IPS-18a (cell line): Measurements from ENCODE around the gene NRXN3.

Source experiments
- H3K27ac ChIP-seq: one replicate; pipeline ENCODE4 v1.5.1; 2013; ENCODE audit warnings: low read length
- H3K27me3 ChIP-seq: one replicate; pipeline ENCODE4 v1.6.1; 2013; ENCODE audit warnings: mild to moderate bottlenecking, low read length; ENCODE audit not compliant: control insufficient read depth, insufficient read depth
- H3K36me3 ChIP-seq: one replicate; pipeline ENCODE4 v1.6.1; 2013; ENCODE audit warnings: low read depth, low read length; ENCODE audit not compliant: control insufficient read depth
- H3K4me1 ChIP-seq: one replicate; pipeline ENCODE4 v1.6.1; 2013; ENCODE audit warnings: low read depth, low read length; ENCODE audit not compliant: control insufficient read depth
- H3K4me3 ChIP-seq: one replicate; pipeline ENCODE4 v1.5.1; 2013; ENCODE audit warnings: low read length
- H3K9ac ChIP-seq: one replicate; pipeline ENCODE4 v1.6.1; 2013; ENCODE audit warnings: mild to moderate bottlenecking, low read length, moderate library complexity
- H3K9me3 ChIP-seq: one replicate; pipeline ENCODE4 v1.6.1; 2013; ENCODE audit warnings: low read depth, low read length; ENCODE audit not compliant: control insufficient read depth

The NRXN3 gene

GRCh38 chr14:79786522-79786921 lies 1616.3 kb downstream of the NRXN3 start:
- no peaks in the 10 kb centered on the region for H3K27me3 ChIP-seq

DNA sequence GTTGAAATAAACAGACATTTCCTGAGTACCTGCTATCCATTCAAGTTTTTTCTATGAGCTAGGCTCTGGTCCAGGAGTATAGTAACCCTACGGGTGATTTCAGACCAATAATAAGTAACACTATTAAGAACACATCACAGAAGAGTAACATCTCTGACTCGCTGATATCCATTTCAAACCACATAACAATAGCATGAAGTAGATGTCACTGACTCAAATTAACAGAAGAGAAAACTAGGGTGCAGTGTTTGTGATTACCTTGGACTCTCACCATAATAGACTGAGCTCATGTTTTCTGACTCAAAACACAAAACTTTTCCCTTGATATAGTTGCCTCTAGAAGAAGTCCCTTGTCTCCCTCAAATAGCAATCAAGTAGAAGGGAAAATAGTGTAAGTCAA lies 1618.2 kb downstream of the NRXN3 start:
- Histone ChIP-seq H3K4me1 (peaks cover 4% of the 10 kb centered on the region), H3K36me3 (no peaks in the 10 kb centered on the region), H3K27me3 (no peaks in the 10 kb centered on the region), H3K4me3 (no peak overlapping the region), H3K9me3 (no peaks in the 10 kb centered on the region), H3K27ac (no peak overlapping the region), H3K9ac (no peak overlapping the region)

More at GRCh38 chr14:79786522-79786921, 1616.3 kb downstream of the NRXN3 start:
- Histone ChIP-seq H3K4me3 (no peak overlapping the region), H3K4me1 (peaks cover 4% of the 10 kb centered on the region), H3K9ac (no peak overlapping the region), H3K36me3 (no peaks in the 10 kb centered on the region), H3K9me3 (no peaks in the 10 kb centered on the region), H3K27ac (no peak overlapping the region)

- Histone ChIP-seq H3K9me3 (no peaks in the 10 kb centered on the region), H3K4me1 (peaks cover 9% of the 10 kb centered on the region), H3K27me3 (no peaks in the 10 kb centered on the region), H3K36me3 (no peaks in the 10 kb centered on the region), H3K4me3 (no peak overlapping the region), H3K9ac (no peak overlapping the region), H3K27ac (no peak overlapping the region)
Observed at GRCh38 chr14:79791055-79791732, 1621.0 kb downstream of the NRXN3 start.

DNA sequence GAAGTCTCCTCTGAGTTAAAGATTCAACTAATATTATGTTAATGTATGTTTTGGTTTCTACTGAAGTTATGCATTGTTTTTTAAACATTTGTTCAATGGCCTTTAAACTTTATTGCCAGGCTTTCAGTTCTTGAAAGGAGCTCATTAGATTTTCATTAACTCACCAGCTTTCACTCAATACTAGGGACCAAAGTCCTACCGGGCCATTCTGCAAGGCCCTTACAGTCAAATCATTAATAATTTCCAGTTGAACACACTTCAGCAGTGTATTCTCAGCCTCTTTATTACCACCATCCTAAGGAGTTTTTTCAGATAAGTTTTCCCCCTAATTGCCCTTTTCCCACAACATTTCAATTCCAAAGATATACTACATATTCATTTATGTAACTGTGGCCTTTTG lies 1631.9 kb downstream of the NRXN3 start:
- no peak overlapping the region for H3K4me3 ChIP-seq
- H3K9ac ChIP-seq = no peak overlapping the region
- H3K27ac ChIP-seq = no peak overlapping the region
- peaks cover 8% of the 10 kb centered on the region for H3K4me1 ChIP-seq
- H3K27me3 ChIP-seq = no peaks in the 10 kb centered on the region
- no peaks in the 10 kb centered on the region for H3K9me3 ChIP-seq
- H3K36me3 ChIP-seq = no peaks in the 10 kb centered on the region

- Histone ChIP-seq H3K9me3 (no peaks in the 10 kb centered on the region), H3K4me3 (no peak overlapping the region), H3K36me3 (no peaks in the 10 kb centered on the region), H3K27me3 (no peaks in the 10 kb centered on the region), H3K9ac (no peak overlapping the region), H3K27ac (no peak overlapping the region), H3K4me1 (peaks cover 8% of the 10 kb centered on the region)
Observed at GRCh38 chr14:79805636-79806035, 1635.5 kb downstream of the NRXN3 start.

GRCh38 chr14:79809849-79810612 lies 1639.9 kb downstream of the NRXN3 start:
- H3K9me3 ChIP-seq = no peaks in the 10 kb centered on the region
- H3K4me3 ChIP-seq = no peak overlapping the region
- no peaks in the 10 kb centered on the region for H3K4me1 ChIP-seq
- no peak overlapping the region for H3K27ac ChIP-seq
- H3K27me3 ChIP-seq = no peaks in the 10 kb centered on the region
- H3K9ac ChIP-seq = no peak overlapping the region
- no peaks in the 10 kb centered on the region for H3K36me3 ChIP-seq

DNA sequence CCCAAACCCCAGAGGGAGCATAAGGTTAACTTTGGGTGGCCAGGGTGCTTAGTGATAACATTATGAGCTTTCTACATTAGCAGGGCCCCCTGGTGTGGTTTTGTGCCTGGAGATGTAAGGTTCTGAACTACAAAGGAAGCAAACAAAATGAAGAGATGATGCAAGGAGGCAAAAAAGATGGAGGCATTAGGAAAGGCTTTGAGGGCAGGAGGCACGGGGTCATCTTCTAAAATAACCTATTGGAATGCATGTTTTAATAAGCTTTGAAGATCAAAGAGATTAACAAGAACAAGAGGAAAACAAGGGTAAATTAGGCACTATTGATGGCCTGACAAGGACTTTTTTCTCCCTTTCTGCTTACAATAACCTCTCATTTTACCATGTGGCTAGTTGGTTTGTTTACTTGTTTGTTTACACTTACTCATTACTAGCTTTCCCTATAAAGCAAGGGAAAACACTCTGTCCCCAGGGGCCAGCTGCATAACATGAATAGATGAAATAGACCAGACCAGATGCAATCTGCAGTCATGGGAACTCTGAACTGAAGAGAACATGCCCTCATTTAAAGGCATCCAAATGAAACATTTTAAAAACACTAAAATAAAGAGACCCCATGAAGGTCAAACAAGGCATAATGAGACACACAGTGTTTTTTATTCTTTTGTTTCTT lies 1650.8 kb downstream of the NRXN3 start:
- Histone ChIP-seq H3K27me3 (no peaks in the 10 kb centered on the region), H3K36me3 (no peaks in the 10 kb centered on the region), H3K4me1 (peaks cover 18% of the 10 kb centered on the region), H3K9me3 (no peaks in the 10 kb centered on the region), H3K4me3 (no peak overlapping the region), H3K27ac (no peak overlapping the region), H3K9ac (no peak overlapping the region)

DNA sequence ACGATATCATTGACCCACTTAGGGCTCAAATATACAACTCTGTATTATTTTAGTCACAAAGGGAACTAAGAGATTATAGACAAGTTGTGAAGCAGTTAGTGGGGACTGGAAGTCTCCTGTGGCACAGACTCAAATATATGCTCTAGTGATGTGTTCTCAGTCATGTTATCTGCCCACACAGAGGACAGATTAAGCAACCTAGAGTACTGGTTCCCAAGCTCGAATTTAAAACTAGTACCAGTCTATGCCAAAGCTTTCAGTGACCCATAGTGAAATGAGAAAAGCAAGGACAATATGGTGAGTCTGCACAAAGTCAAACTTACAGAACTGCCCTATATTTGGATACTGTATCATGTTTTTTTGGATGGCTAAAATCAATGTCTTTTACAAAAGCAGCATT lies 1651.9 kb downstream of the NRXN3 start:
- Histone ChIP-seq H3K27ac (no peak overlapping the region), H3K4me3 (no peak overlapping the region), H3K36me3 (no peaks in the 10 kb centered on the region), H3K27me3 (no peaks in the 10 kb centered on the region), H3K9ac (no peak overlapping the region), H3K4me1 (peaks cover 18% of the 10 kb centered on the region), H3K9me3 (no peaks in the 10 kb centered on the region)

- Histone ChIP-seq H3K9ac (no peak overlapping the region), H3K4me1 (peaks cover 18% of the 10 kb centered on the region), H3K36me3 (no peaks in the 10 kb centered on the region), H3K27ac (no peak overlapping the region), H3K9me3 (no peaks in the 10 kb centered on the region), H3K27me3 (no peaks in the 10 kb centered on the region), H3K4me3 (no peak overlapping the region)
Observed at GRCh38 chr14:79825046-79825521, 1654.9 kb downstream of the NRXN3 start.

GRCh38 chr14:79826362-79826761 lies 1656.2 kb downstream of the NRXN3 start:
- no peak overlapping the region for H3K27ac ChIP-seq
- no peak overlapping the region for H3K9ac ChIP-seq
- no peaks in the 10 kb centered on the region for H3K27me3 ChIP-seq
- H3K4me3 ChIP-seq = no peak overlapping the region
- H3K4me1 ChIP-seq = peaks cover 8% of the 10 kb centered on the region
- no peaks in the 10 kb centered on the region for H3K36me3 ChIP-seq
- no peaks in the 10 kb centered on the region for H3K9me3 ChIP-seq

GRCh38 chr14:79829405-79830166 lies 1659.4 kb downstream of the NRXN3 start:
- Histone ChIP-seq H3K9me3 (no peaks in the 10 kb centered on the region), H3K36me3 (no peaks in the 10 kb centered on the region), H3K4me1 (no peaks in the 10 kb centered on the region), H3K27me3 (no peaks in the 10 kb centered on the region), H3K4me3 (no peak overlapping the region), H3K27ac (no peak overlapping the region), H3K9ac (no peak overlapping the region)
